H1 (cell line): ENCODE results near the gene RNU4-1. TPM values are rescaled to one million over a fixed set of nuclear protein-coding genes. Genes with fewer than 3 reads are reported as not detected.

ENCODE experiments used
- CTCF ChIA-PET: fragments of 300-600 bp; sonication (Branson Sonifier 250); formaldehyde crosslinking; loops from one replicate; lab custom pipeline; 2021; ENCODE audit not compliant: partially characterized antibody; lab: Charles Lee
- POLR2A ChIA-PET: fragments of 300-600 bp; sonication (Branson Sonifier 250); formaldehyde crosslinking; loops from one replicate; lab custom pipeline; 2021; ENCODE audit warnings: inconsistent platforms; ENCODE audit not compliant: partially characterized antibody; lab: Charles Lee
- DNase-seq, 2 experiments: peaks; one replicate each; pipeline versions ENCODE4 v3.0.0 to v3.0.0-alpha.2; 2010 to 2022; ENCODE audit warnings: low spot score in 2 of 2, low read depth in 1 of 2, mixed read lengths in 1 of 2
- FAIRE-seq: peaks from 2 replicates; lab custom pipeline; 2011; peaks lifted over from hg19 to GRCh38; lab: Jason Lieb, UNC
- H2AFZ ChIP-seq: 2 replicates; pipeline ENCODE4 v1.8.1; 2012; ENCODE audit warnings: low read length, inconsistent platforms
- H2AK5ac ChIP-seq: 2 replicates; pipeline ENCODE4 v1.6.1; 2013; ENCODE audit warnings: low read depth, low read length
- H2BK120ac ChIP-seq: replicated peaks from 2 replicates; pipeline ENCODE3; 2013; ENCODE audit warnings: low read depth, low read length, inconsistent platforms
- H2BK12ac ChIP-seq: 2 replicates; pipeline ENCODE4 v1.6.1; 2013; ENCODE audit warnings: low read depth, low read length
- H2BK15ac ChIP-seq: 2 replicates; pipeline ENCODE4 v1.6.1; 2013; ENCODE audit warnings: low read length
- H2BK20ac ChIP-seq: 2 replicates; pipeline ENCODE4 v1.6.1; 2013; ENCODE audit warnings: low read length
- H2BK5ac ChIP-seq: 2 replicates; pipeline ENCODE4 v1.6.1; 2013; ENCODE audit warnings: low read depth, low read length
- H3K14ac ChIP-seq: 2 replicates; pipeline ENCODE4 v1.6.1; 2013; ENCODE audit warnings: inconsistent platforms; ENCODE audit not compliant: insufficient read length
- H3K18ac ChIP-seq: 2 replicates; pipeline ENCODE4 v1.6.1; 2013; ENCODE audit warnings: low read length; ENCODE audit errors: extremely low read depth
- H3K23ac ChIP-seq: 2 replicates; pipeline ENCODE4 v1.6.1; 2013; ENCODE audit warnings: inconsistent platforms; ENCODE audit not compliant: insufficient read length
- H3K23me2 ChIP-seq: 2 replicates; pipeline ENCODE4 v1.6.1; 2013; ENCODE audit warnings: low read depth, low read length
- H3K27ac ChIP-seq: 2 replicates; pipeline ENCODE4 v1.6.1; 2011; ENCODE audit warnings: low read depth, low read length, inconsistent platforms
- H3K27me3 ChIP-seq, 4 experiments: replicated peaks in 1 of 4; 1 replicate in 1 of 4; 2 replicates in 3 of 4; pipeline versions ENCODE4 v1.6.1 to v1.8.1; 2011 to 2013; ENCODE audit warnings: low read length in 3 of 4, mild to moderate bottlenecking in 3 of 4, inconsistent platforms in 2 of 4, mixed read lengths in 2 of 4, moderate library complexity in 1 of 4; ENCODE audit not compliant: control insufficient read depth in 3 of 4, insufficient read depth in 3 of 4; ENCODE audit errors: extremely low read depth in 1 of 4
- H3K36me3 ChIP-seq, 4 experiments: 2 replicates each; pipeline versions ENCODE4 v1.6.1 to v1.8.1; 2011 to 2013; ENCODE audit warnings: mild to moderate bottlenecking in 4 of 4, low read length in 3 of 4, moderate library complexity in 2 of 4, control low read depth in 1 of 4, inconsistent platforms in 1 of 4; ENCODE audit not compliant: insufficient read depth in 4 of 4, control insufficient read depth in 2 of 4
- H3K4ac ChIP-seq: replicated peaks from 2 replicates; pipeline ENCODE3; 2013; ENCODE audit warnings: low read length, low read depth, mixed read lengths, inconsistent platforms; ENCODE audit not compliant: insufficient read length
- H3K4me1 ChIP-seq, 4 experiments: replicated peaks in 1 of 4; 1 replicate in 1 of 4; 2 replicates in 3 of 4; pipeline versions ENCODE4 v1.6.1 to v1.8.1; 2011 to 2013; ENCODE audit warnings: low read length in 3 of 4, inconsistent platforms in 2 of 4, mixed read lengths in 1 of 4; ENCODE audit not compliant: insufficient read depth in 4 of 4, control insufficient read depth in 3 of 4
- H3K4me2 ChIP-seq, 2 experiments: 2 replicates each; pipeline versions ENCODE4 v1.6.1 to v1.8.1; 2011 to 2013; ENCODE audit warnings: low read depth in 2 of 2, low read length in 2 of 2, control low read depth in 1 of 2, inconsistent platforms in 1 of 2, mild to moderate bottlenecking in 1 of 2; ENCODE audit not compliant: insufficient read depth in 1 of 2
- H3K4me3 ChIP-seq, 4 experiments: fragments of 200-600, 300-600 bp in 1 of 4; sonication (generic), shearing (Covaris generic), sonication (Bioruptor Twin) in 1 of 4; 2 replicates each; pipeline versions ENCODE4 v1.5.1 to v1.8.1; 2011 to 2016; ENCODE audit warnings: low read length in 4 of 4, low read depth in 3 of 4, control low read depth in 2 of 4, inconsistent platforms in 2 of 4, mild to moderate bottlenecking in 2 of 4, mixed read lengths in 1 of 4, moderate library complexity in 1 of 4; ENCODE audit not compliant: insufficient read depth in 2 of 4; ENCODE audit errors: extremely low read depth in 1 of 4
- H3K56ac ChIP-seq: replicated peaks from 2 replicates; pipeline ENCODE3; 2013; ENCODE audit warnings: low read depth, mild to moderate bottlenecking, mixed read lengths, low read length, inconsistent platforms; ENCODE audit not compliant: insufficient read length
- H3K79me1 ChIP-seq: 2 replicates; pipeline ENCODE4 v1.6.1; 2013; ENCODE audit warnings: low read depth, low read length, control low read depth
- H3K79me2 ChIP-seq, 2 experiments: 2 replicates each; pipeline versions ENCODE4 v1.6.1 to v1.8.1; 2012 to 2013; ENCODE audit warnings: low read length in 2 of 2, mild to moderate bottlenecking in 2 of 2, inconsistent platforms in 1 of 2; ENCODE audit not compliant: insufficient read depth in 2 of 2, control insufficient read depth in 1 of 2
- H3K9ac ChIP-seq, 4 experiments: replicated peaks in 1 of 4; 1 replicate in 1 of 4; 2 replicates in 3 of 4; pipeline versions ENCODE4 v1.6.1 to v1.8.1; 2011 to 2013; ENCODE audit warnings: low read depth in 3 of 4, low read length in 3 of 4, control low read depth in 2 of 4, mild to moderate bottlenecking in 2 of 4, moderate library complexity in 2 of 4, inconsistent platforms in 1 of 4; ENCODE audit errors: extremely low read depth in 1 of 4
- H3K9me3 ChIP-seq, 2 experiments: 2 replicates each; pipeline versions ENCODE4 v1.6.1 to v1.8.1; 2012 to 2013; ENCODE audit warnings: mild to moderate bottlenecking in 2 of 2, moderate library complexity in 2 of 2, control low read depth in 1 of 2, inconsistent platforms in 1 of 2, low read depth in 1 of 2, low read length in 1 of 2, mixed read lengths in 1 of 2; ENCODE audit not compliant: insufficient read depth in 2 of 2
- H4K20me1 ChIP-seq, 2 experiments: replicated peaks in 1 of 2; 2 replicates each; pipeline versions ENCODE3 to v1.8.1; 2011 to 2013; ENCODE audit warnings: inconsistent platforms in 2 of 2, low read length in 2 of 2, mild to moderate bottlenecking in 1 of 2; ENCODE audit not compliant: insufficient read depth in 2 of 2, control insufficient read depth in 1 of 2
- H4K5ac ChIP-seq: 2 replicates; pipeline ENCODE4 v1.6.1; 2013; ENCODE audit warnings: low read length, low read depth, mixed read lengths, inconsistent platforms; ENCODE audit not compliant: insufficient read length
- H4K8ac ChIP-seq: 2 replicates; pipeline ENCODE4 v1.8.0; 2013; ENCODE audit warnings: mild to moderate bottlenecking, moderate library complexity, low read length, inconsistent platforms; ENCODE audit not compliant: insufficient read depth; ENCODE audit errors: extremely low read depth
- H4K91ac ChIP-seq: replicated peaks from 2 replicates; pipeline ENCODE3; 2013; ENCODE audit warnings: low read length, mixed read lengths, inconsistent platforms; ENCODE audit not compliant: insufficient read length
- CTCF ChIP-seq, 3 experiments: IDR thresholded peaks; 1 replicate in 2 of 3; 2 replicates in 1 of 3; pipeline versions ENCODE4 v1.5.1 to v1.6.1; 2011; ENCODE audit warnings: low read length in 3 of 3, mild to moderate bottlenecking in 3 of 3, inconsistent platforms in 2 of 3, low read depth in 1 of 3, moderate library complexity in 1 of 3; ENCODE audit not compliant: insufficient read depth in 1 of 3; ENCODE audit errors: control extremely low read depth in 1 of 3
- RAD21 ChIP-seq, 2 experiments: IDR thresholded peaks in 1 of 2; conservative IDR thresholded peaks in 1 of 2; 2 replicates each; pipeline ENCODE4 v1.6.1; 2011; ENCODE audit warnings: low read depth in 2 of 2, low read length in 2 of 2, improper control_type of control experiment in 1 of 2, inconsistent platforms in 1 of 2, mild to moderate bottlenecking in 1 of 2, moderate library complexity in 1 of 2
- SUZ12 ChIP-seq: fragments of 200-600 bp; sonication (generic); IDR thresholded peaks from 2 replicates; pipeline ENCODE4 v1.6.1; 2012; ENCODE audit warnings: mild to moderate bottlenecking, inconsistent platforms, low read length, moderate library complexity, mixed read lengths
- WGBS, 2 experiments: shearing (Covaris generic) in 1 of 2; methylation state at CpG; one replicate each; pipeline versions ENCODE4 v1.1.6 to v1.1.7; 2013 to 2015; ENCODE audit warnings: low lambda C conversion rate in 2 of 2, mixed read lengths in 2 of 2, inconsistent platforms in 1 of 2, low coverage in 1 of 2, missing lambda C conversion rate in 1 of 2; ENCODE audit not compliant: insufficient replicate concordance in 2 of 2, insufficient coverage in 1 of 2, insufficient read length in 1 of 2; ENCODE audit errors: extremely low coverage in 1 of 2, missing lambda C conversion rate in 1 of 2; 5-methylcytosine and 5-hydroxymethylcytosine counted together
- polyA plus RNA-seq, 7 experiments: library from polyadenylated mRNA; depleted of rRNA in 3 of 7; stranded (reverse) in 5 of 7; unstranded in 2 of 7; fragments of >200 nt in 5 of 7; fragments of 200-250 nt in 2 of 7; gene quantifications; 1 replicate in 5 of 7; 2 replicates in 1 of 7; 4 replicates in 1 of 7; pipeline versions ENCODE4 v1.2.1 to v1.2.3, GENCODE V29; 2011 to 2013; ENCODE audit warnings: missing spikeins in 2 of 7, mixed read lengths in 2 of 7
- total RNA-seq: library from RNA; stranded (reverse); fragmentation: NEBNext Ultra II Directional; extraction: Animal tissue kit (Norgen Biotek cat#: 25700); gene quantifications from 2 replicates; pipeline ENCODE4 v1.2.1, GENCODE V29; 2021

RNU4-1 gene
- total and polyA plus RNA-seq, 2 of the 8 experiments (the other 6 are each of a cell fraction or from before 2014, with no cell fraction given), result under 0.01 to 1,424 TPM

- H3K4me2 ChIP-seq, result no peak overlapping the region
- H3K4ac ChIP-seq, result no peak overlapping the region
- TF ChIP-seq CTCF (IDR thresholded peaks at IDR 0.05; ENCODE audit: control extremely low read depth in 1 of 3, insufficient read depth in 1 of 3, low read depth in 1 of 3, low read length in 3 of 3) (peak in 2 of 3 experiments; percentile 34 to 44; a peak in 3 of 4 replicates), RAD21 (IDR thresholded peaks at IDR 0.05 in 1 of 2, conservative IDR thresholded peaks at IDR 0.05 in 1 of 2; ENCODE audit: low read depth in 2 of 2, low read length in 2 of 2) (peak in 1 of 2 experiments; percentile 27; a peak in 1 of 4 replicates), SUZ12 (no peak)
- H2AK5ac ChIP-seq, result no peak overlapping the region
- H2BK5ac ChIP-seq, result no peak overlapping the region
- ChIA-PET CTCF (interaction anchor here (0.6 to 34.8 kb wide), 10 partner anchors 1 to 190 kb away, joined by 3 to 930 read pairs (median 4); partner anchors contain the start of gene PXN), POLR2A (interaction anchor here (0.6 to 88.3 kb wide), 3 partner anchors 13 to 238 kb away, joined by 4 to 4270 read pairs (median 4270); partner anchors contain the start of genes GCN1, PXN, RNU4-1 and RNU4-2)
- H3K27me3 ChIP-seq, result no peaks in the 10 kb centered on the region
- H3K79me1 ChIP-seq, result peaks cover 11% of the 10 kb centered on the region
- no peak overlapping the region for H4K8ac ChIP-seq
- no peak overlapping the region for H2BK12ac ChIP-seq
- H2BK120ac ChIP-seq, result no peak overlapping the region
- H3K4me3 ChIP-seq, result no peak overlapping the region
- no peak overlapping the region for H3K18ac ChIP-seq
- WGBS, 2 experiments, result 76% methylated on average over 7 of the region's 7 CpGs; no CpG with 5 or more reads in 1 of the 2 experiments
- no peak overlapping the region for H3K27ac ChIP-seq
- H4K5ac ChIP-seq, result no peak overlapping the region
- peaks cover 0 to 70% of the 10 kb centered on the region in 2 experiments; a peak in 2 of 4 replicates for H3K79me2 ChIP-seq
- H3K56ac ChIP-seq, result no peak overlapping the region
- H3K23ac ChIP-seq, result no peak overlapping the region
- H2BK20ac ChIP-seq, result no peak overlapping the region
- no peak for FAIRE-seq
- no peak overlapping the region for H3K14ac ChIP-seq
- H3K9ac ChIP-seq, result no peak overlapping the region
- H2AFZ ChIP-seq, result no peak overlapping the region
- no peak overlapping the region for H4K91ac ChIP-seq
- H4K20me1 ChIP-seq, result peaks cover 5 to 12% of the 10 kb centered on the region in 2 experiments
- no peaks in the 10 kb centered on the region for H3K23me2 ChIP-seq
- no peaks in the 10 kb centered on the region for H3K9me3 ChIP-seq
- H3K4me1 ChIP-seq, result peaks cover 4 to 21% (median 8%) of the 10 kb centered on the region in 4 experiments
- DNase-seq, result no peak
- no peak overlapping the region for H2BK15ac ChIP-seq
- no peaks in the 10 kb centered on the region for H3K36me3 ChIP-seq
Measured at GRCh38 chr12:120254809-120255208, 38.2 kb downstream of the RNU4-1 start.
